B cell (primary cell): ENCODE data around the gene NPW. TPM values are rescaled to one million over a fixed set of nuclear protein-coding genes. Genes with fewer than 3 reads are reported as not detected.

Experiments
- ATAC-seq: fragments of 200-7000 bp; cut with Tn5 transposase; one replicate; pipeline ENCODE4 v1.10.0; 2021; ENCODE audit warnings: low read depth, mild to moderate bottlenecking, moderate number of reproducible peaks, moderate library complexity
- CTCF ChIA-PET: fragments of 350-600 bp; sonication (Branson Sonifier 250); formaldehyde crosslinking; loops from one replicate; lab custom pipeline; 2021; ENCODE audit warnings: antibody characterized with exemption, inconsistent platforms; lab: Charles Lee
- POLR2A ChIA-PET: fragments of 350-600 bp; sonication (Branson Sonifier 250); formaldehyde crosslinking; loops from one replicate; lab custom pipeline; 2021; ENCODE audit warnings: antibody characterized with exemption; lab: Charles Lee
- DNase-seq: peaks from one replicate; pipeline ENCODE4 v3.0.0; 2013
- H2AFZ ChIP-seq: 2 replicates; pipeline ENCODE4 v1.6.1; 2012; ENCODE audit warnings: mild to moderate bottlenecking, low read depth, low read length; ENCODE audit not compliant: insufficient read depth, poor library complexity, severe bottlenecking
- H3K27ac ChIP-seq, 2 donors: 1 replicate in 1 of 2; 2 replicates in 1 of 2; pipeline ENCODE4 v1.5.1; 2012 to 2013; ENCODE audit warnings: low read length in 2 of 2, mild to moderate bottlenecking in 2 of 2, moderate library complexity in 1 of 2
- H3K27me3 ChIP-seq, 4 experiments: fragments of 200-600 bp in 1 of 4; sonication (generic) in 1 of 4; replicated peaks in 1 of 4; 1 replicate in 2 of 4; 2 replicates in 2 of 4; pipeline versions ENCODE4 v1.6.1 to v1.7.0; 2013 to 2016; ENCODE audit warnings: low read length in 3 of 4, mild to moderate bottlenecking in 2 of 4, mixed read lengths in 1 of 4, moderate library complexity in 1 of 4; ENCODE audit not compliant: insufficient read depth in 4 of 4, control insufficient read depth in 3 of 4; ENCODE audit errors: control extremely low read depth in 1 of 4
- H3K36me3 ChIP-seq, 2 experiments: replicated peaks in 1 of 2; 1 replicate in 1 of 2; 2 replicates in 1 of 2; pipeline versions ENCODE4 v1.6.1 to v1.7.1; 2013; ENCODE audit warnings: low read length in 1 of 2; ENCODE audit not compliant: insufficient read depth in 2 of 2, control insufficient read depth in 1 of 2; ENCODE audit errors: control extremely low read depth in 1 of 2, extremely low read depth in 1 of 2
- H3K4me1 ChIP-seq, 2 donors: fragments of 200-600 bp in 1 of 2; sonication (generic) in 1 of 2; 1 replicate in 1 of 2; 2 replicates in 1 of 2; pipeline versions ENCODE4 v1.5.1 to v1.6.1; 2013 to 2017; ENCODE audit warnings: low read length in 2 of 2; ENCODE audit not compliant: control insufficient read depth in 2 of 2, insufficient read depth in 2 of 2
- H3K4me2 ChIP-seq: replicated peaks from 2 replicates; pipeline ENCODE3; 2012; ENCODE audit warnings: mild to moderate bottlenecking, low read depth, low read length; ENCODE audit not compliant: poor library complexity, severe bottlenecking
- H3K4me3 ChIP-seq, 5 experiments: fragments of 200-600 bp in 1 of 5; sonication (generic) in 1 of 5; 1 replicate in 3 of 5; 2 replicates in 2 of 5; pipeline versions ENCODE4 v1.5.1 to v1.7.0; 2011 to 2016; ENCODE audit warnings: low read length in 4 of 5, mild to moderate bottlenecking in 4 of 5, low read depth in 2 of 5, control low read depth in 1 of 5, moderate library complexity in 1 of 5; ENCODE audit not compliant: insufficient read depth in 1 of 5; ENCODE audit errors: control extremely low read depth in 1 of 5, extremely low read depth in 1 of 5
- H3K79me2 ChIP-seq: fragments of 200-600 bp; sonication (generic); one replicate; pipeline ENCODE4 v1.6.0; 2016; ENCODE audit warnings: low read length; ENCODE audit not compliant: control insufficient read depth, insufficient read depth
- H3K9ac ChIP-seq: fragments of 200-600 bp; sonication (generic); 2 replicates; pipeline ENCODE4 v1.6.1; 2017; ENCODE audit warnings: mild to moderate bottlenecking, low read length, moderate library complexity
- H3K9me3 ChIP-seq, 3 donors: one replicate each; pipeline versions ENCODE4 v1.6.1 to v1.7.1; 2013; ENCODE audit warnings: low read length in 2 of 3; ENCODE audit not compliant: control insufficient read depth in 2 of 3, insufficient read depth in 1 of 3; ENCODE audit errors: control extremely low read depth in 1 of 3
- H4K20me1 ChIP-seq: 2 replicates; pipeline ENCODE4 v1.6.0; 2012; ENCODE audit warnings: mild to moderate bottlenecking, low read length; ENCODE audit not compliant: insufficient read depth, control insufficient read depth, poor library complexity, severe bottlenecking
- H3K27ac Mint-ChIP-seq: one replicate; pipeline ENCODE4 v1.8.0; 2021; ENCODE audit warnings: mixed read lengths
- H3K27me3 Mint-ChIP-seq: one replicate; pipeline ENCODE4 v1.8.0; 2021; ENCODE audit warnings: mixed read lengths
- H3K4me1 Mint-ChIP-seq: one replicate; pipeline ENCODE4 v1.8.0; 2021; ENCODE audit warnings: mixed read lengths
- H3K4me3 Mint-ChIP-seq: one replicate; pipeline ENCODE4 v1.8.0; 2021; ENCODE audit warnings: mixed read lengths
- H3K9me3 Mint-ChIP-seq: one replicate; pipeline ENCODE4 v1.8.0; 2022; ENCODE audit warnings: mixed read lengths; ENCODE audit not compliant: insufficient read depth
- CTCF ChIP-seq: fragments of 200-600 bp; IDR thresholded peaks from one replicate; pipeline ENCODE4 v1.8.0; 2022; ENCODE audit warnings: antibody characterized with exemption, mild to moderate bottlenecking
- EZH2 ChIP-seq: IDR thresholded peaks from 2 replicates; pipeline ENCODE4 v1.6.1; 2012; ENCODE audit warnings: borderline replicate concordance, low read depth, mild to moderate bottlenecking, moderate library complexity, low read length; ENCODE audit not compliant: insufficient read depth, poor library complexity, severe bottlenecking
- WGBS: methylation state at CpG from one replicate; pipeline ENCODE4 v1.1.5; 2013; ENCODE audit warnings: missing lambda C conversion rate; ENCODE audit not compliant: insufficient coverage; 5-methylcytosine and 5-hydroxymethylcytosine counted together
- intact Hi-C: fragments of 100-400 bp; cut with micrococcal nuclease; formaldehyde crosslinking; loops from one replicate; pipeline ENCODE4 v1.10.0; 2022
- polyA plus RNA-seq: library from polyadenylated mRNA; depleted of rRNA; stranded (reverse); fragments of >200 nt; gene quantifications from 2 replicates; pipeline ENCODE4 v1.2.3, GENCODE V29; 2012
- total RNA-seq, 2 donors: library from RNA; stranded (reverse); fragments of 120-200 nt in 1 of 2; gene quantifications; 1 replicate in 1 of 2; 2 replicates in 1 of 2; pipeline versions ENCODE4 v1.2.3 to v1.2.4, GENCODE V29; 2013 to 2022

NPW gene
- total and polyA plus RNA-seq, 2 donors (not counting 1 experiment from before 2014, with no cell fraction given) = 0.13 to 1.7 TPM

GRCh38 chr16:1989209-1990100, 30.1 kb upstream of the NPW start, which contains the start of gene SYNGR3:
TSS of gene SYNGR3 (plus strand) at chr16:1989970. CDS start at chr16:1990103, 133 bp downstream.
- Histone ChIP-seq H3K79me2 (no peaks in the 10 kb centered on the region), H2AFZ (peak within 1 kb of the TSS; percentile 56), H3K27ac (peak within 1 kb of the TSS; percentile 86 to 92), H3K9ac (peak within 1 kb of the TSS; percentile 90), H3K4me1 (peaks cover 31 to 46% of the 10 kb centered on the region in 2 donors), H3K27me3 (no peaks in the 10 kb centered on the region), H3K36me3 (peaks cover 0 to 10% of the 10 kb centered on the region in 2 experiments), H3K4me3 (peak within 1 kb of the TSS in 4 of 5 experiments; percentile 65 to 93 (median 69)), H4K20me1 (no peaks in the 10 kb centered on the region), H3K9me3 (peaks cover 0 to 13% (median 0%) of the 10 kb centered on the region in 3 donors), H3K4me2 (peak within 1 kb of the TSS; percentile 100)
- Mint-ChIP-seq H3K27ac (peak within 1 kb of the TSS; percentile 97), H3K9me3 (no peaks in the 10 kb centered on the region), H3K4me1 (peaks cover 43% of the 10 kb centered on the region), H3K27me3 (no peaks in the 10 kb centered on the region), H3K4me3 (peak within 1 kb of the TSS; percentile 91)
- WGBS = 10% methylated on average over 60 of the region's 67 CpGs
- TF ChIP-seq EZH2 = no peak
- no peak for TF ChIP-seq CTCF
- ChIA-PET POLR2A (interaction anchor here (1.1 kb wide), 1 partner anchor 166 kb away, joined by 3 read pairs; the partner anchor contains the start of gene TRAF7), CTCF (interaction anchor here (1.1 kb wide), 1 partner anchor 25 kb away, joined by 3 read pairs; the partner anchor contains the start of gene RPS2)
- ATAC-seq = no peak
- peak; percentile 65 for DNase-seq
- intact Hi-C loops = loop anchor here (2.0 to 10.0 kb wide), 3 partner anchors 25 to 788 kb away; partner anchors contain the start of genes ELOB, MSRB1 and RPS2

GRCh38 chr16:1990101-1990350, 29.6 kb upstream of the NPW start:
- peaks cover 38% of the 10 kb centered on the region for H3K4me1 Mint-ChIP-seq
- Histone ChIP-seq H3K9me3 (peaks cover 0 to 13% (median 0%) of the 10 kb centered on the region in 3 donors), H3K27me3 (no peaks in the 10 kb centered on the region), H3K4me3 (peak overlapping the region in 4 of 5 experiments; percentile 65 to 93 (median 69)), H3K36me3 (peaks cover 0 to 10% of the 10 kb centered on the region in 2 experiments), H3K4me1 (peaks cover 26 to 40% of the 10 kb centered on the region in 2 donors), H3K79me2 (no peaks in the 10 kb centered on the region), H3K4me2 (peak overlapping the region; percentile 100), H2AFZ (no peak overlapping the region), H3K27ac (peak overlapping the region in 1 of 2 donors; percentile 92), H3K9ac (peak overlapping the region; percentile 90), H4K20me1 (no peaks in the 10 kb centered on the region)
- ChIA-PET CTCF (no interaction called here), POLR2A (interaction anchor here (1.1 to 3.0 kb wide), 5 partner anchors 18 to 165 kb away, joined by 3 to 36 read pairs (median 3); partner anchors contain the start of genes RPS2, TBL3 and TRAF7)
- intact Hi-C loops = loop anchor here (2.0 to 10.0 kb wide), 3 partner anchors 25 to 787 kb away; partner anchors contain the start of genes ELOB, MSRB1 and RPS2
- DNase-seq (no peak), ATAC-seq (no peak)
- 0% methylated on average over 2 of the region's 25 CpGs for WGBS
- H3K4me3 Mint-ChIP-seq = no peak overlapping the region
- H3K9me3 Mint-ChIP-seq = no peaks in the 10 kb centered on the region
- no peaks in the 10 kb centered on the region for H3K27me3 Mint-ChIP-seq
- TF ChIP-seq CTCF = no peak
- TF ChIP-seq EZH2 = no peak
- no peak overlapping the region for H3K27ac Mint-ChIP-seq
